GM10266 (cell line): ENCODE results near the gene PPP6R2.

Source experiments
- DNase-seq: peaks from one replicate; pipeline ENCODE4 v3.0.0; 2012; ENCODE audit errors: extremely low spot score
- CTCF ChIP-seq: IDR thresholded peaks from 2 replicates; pipeline ENCODE4 v1.5.1; 2012; ENCODE audit warnings: mild to moderate bottlenecking, low read depth; ENCODE audit not compliant: control insufficient read depth, insufficient read depth; ENCODE audit errors: missing control alignments

Gene PPP6R2

GRCh38 chr22:50455201-50455600 is 112.1 kb downstream of the PPP6R2 start:
- no peak for DNase-seq
- TF ChIP-seq CTCF, result no peak

DNA sequence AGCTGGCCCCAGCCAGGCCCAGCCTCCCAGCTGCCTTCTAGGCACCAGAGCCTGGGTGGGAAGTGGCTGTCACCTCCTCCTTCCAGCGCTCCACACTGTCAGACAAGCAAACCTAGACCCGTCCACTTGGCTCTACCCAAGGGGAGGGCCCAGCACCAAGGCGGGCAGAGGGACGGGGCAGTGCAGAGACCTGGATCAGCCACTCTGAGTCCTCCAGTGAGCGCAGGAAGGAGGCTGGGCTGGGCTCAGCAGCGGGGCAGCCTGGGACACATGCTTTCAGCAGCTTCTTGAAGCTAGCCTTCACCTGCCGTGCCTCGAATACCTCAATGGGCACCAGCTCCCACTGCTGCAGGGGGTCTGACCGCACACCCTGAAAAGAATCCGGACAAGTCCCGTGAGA is 112.9 kb downstream of the PPP6R2 start:
- no peak for DNase-seq
- TF ChIP-seq CTCF, result no peak

DNA sequence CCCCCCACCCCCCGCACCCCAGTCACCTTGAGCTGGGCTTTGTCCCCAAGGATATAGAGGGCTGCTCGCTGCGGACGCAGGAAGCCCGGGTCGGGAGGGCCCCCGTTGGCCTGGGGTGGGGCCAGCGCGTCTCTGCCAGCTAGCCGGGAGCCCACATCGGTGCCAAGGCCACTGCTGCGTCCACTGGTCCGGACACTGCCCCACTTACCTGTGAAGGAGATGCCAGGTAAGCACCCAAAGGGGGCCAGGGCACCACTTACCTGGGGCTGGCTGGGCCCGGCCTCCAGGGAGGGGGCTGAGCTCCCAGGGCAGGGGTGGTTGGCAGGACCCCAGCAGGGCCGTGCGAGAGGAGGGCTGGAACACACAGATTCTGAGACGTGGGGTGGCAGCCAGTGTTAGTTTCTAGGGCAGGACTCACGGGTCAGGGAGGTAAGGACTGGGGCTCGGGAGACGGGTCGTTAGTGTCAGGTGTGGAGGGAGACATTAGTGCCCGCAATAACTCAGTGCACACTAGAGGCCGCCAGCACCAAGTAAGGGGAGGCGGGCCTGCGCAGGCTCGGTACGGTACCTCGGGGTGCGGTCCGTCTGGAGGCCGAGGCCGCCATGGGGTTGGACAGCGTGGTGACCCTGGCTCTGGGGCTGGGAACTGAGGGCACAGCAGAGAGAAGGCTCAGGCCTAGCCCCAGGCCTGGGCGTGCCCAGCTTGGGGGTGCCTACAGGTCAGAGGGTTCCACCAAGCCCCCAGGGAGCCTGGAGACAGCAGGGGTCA is 113.5 kb downstream of the PPP6R2 start:
- DNase-seq, result no peak
- TF ChIP-seq CTCF, result peak; percentile 32

DNA sequence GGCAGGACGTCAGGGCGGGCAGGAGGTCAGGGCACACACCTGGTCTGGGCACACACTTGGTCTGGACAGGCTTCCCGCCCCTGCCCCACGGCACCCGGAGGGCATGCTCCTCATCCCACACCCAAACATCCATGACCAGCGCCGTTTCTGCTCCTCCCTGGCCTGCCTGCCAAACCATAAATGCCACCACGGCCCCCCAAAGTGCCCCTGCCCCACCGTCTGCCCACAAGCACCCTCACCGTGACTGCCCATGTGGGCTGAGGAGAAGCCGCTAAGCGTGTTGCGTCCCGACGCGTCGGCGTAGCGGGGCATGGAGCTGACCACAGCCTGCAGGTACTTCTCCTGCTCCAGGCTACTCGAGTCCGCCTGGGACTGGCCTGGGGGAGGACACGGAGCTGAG is 115.9 kb downstream of the PPP6R2 start:
- TF ChIP-seq CTCF, result no peak
- no peak for DNase-seq

- DNase-seq, result no peak
- TF ChIP-seq CTCF, result peak; percentile 8
Observed at GRCh38 chr22:50459496-50460140, 116.5 kb downstream of the PPP6R2 start.

DNA sequence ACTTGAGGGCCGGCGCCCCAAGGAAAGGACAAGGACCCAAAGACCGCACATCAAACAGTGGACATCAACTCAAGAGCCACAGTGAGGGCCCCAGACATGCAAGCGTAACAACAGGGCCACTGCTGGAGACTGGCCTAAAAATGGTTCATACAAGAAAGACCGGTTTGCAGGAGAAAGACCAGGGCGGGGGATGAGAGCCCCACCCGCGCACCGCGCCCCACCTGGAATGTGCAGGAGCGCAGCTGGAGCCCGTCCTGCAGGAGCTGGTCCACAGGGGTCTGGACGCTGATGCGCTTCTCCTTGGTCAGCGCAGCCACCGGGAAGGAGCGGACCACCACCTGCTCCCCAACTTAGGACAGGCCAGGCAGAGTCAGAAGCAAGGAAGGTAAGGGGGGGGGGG is 117.8 kb downstream of the PPP6R2 start:
- DNase-seq, result no peak
- TF ChIP-seq CTCF, result no peak

DNA sequence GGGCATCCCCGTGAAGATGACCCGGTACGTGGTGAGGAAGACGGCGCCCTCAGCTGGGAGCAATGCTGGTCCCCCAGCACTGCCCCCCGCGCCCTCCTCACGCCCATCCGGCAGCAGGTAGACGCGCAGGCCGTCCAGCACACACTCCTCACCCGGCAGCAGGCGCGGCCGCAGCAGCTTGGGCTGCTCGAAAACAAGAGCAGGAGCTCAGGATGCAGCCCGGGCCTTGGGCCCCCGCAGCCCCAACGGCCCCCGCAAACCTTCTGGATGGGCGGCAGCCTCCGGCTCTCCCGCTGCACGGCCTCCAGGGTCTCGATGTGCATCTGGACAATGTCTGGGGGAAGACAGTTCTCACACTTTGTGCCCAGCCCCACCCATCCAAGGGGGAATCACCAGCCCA is 118.4 kb downstream of the PPP6R2 start:
- no peak for DNase-seq
- no peak for TF ChIP-seq CTCF
